ENCODE measurements around the gene PRKCE.
A peak's percentile ranks its signal among the peaks of the same experiment; 100 is the strongest.

PRKCE gene

DNA sequence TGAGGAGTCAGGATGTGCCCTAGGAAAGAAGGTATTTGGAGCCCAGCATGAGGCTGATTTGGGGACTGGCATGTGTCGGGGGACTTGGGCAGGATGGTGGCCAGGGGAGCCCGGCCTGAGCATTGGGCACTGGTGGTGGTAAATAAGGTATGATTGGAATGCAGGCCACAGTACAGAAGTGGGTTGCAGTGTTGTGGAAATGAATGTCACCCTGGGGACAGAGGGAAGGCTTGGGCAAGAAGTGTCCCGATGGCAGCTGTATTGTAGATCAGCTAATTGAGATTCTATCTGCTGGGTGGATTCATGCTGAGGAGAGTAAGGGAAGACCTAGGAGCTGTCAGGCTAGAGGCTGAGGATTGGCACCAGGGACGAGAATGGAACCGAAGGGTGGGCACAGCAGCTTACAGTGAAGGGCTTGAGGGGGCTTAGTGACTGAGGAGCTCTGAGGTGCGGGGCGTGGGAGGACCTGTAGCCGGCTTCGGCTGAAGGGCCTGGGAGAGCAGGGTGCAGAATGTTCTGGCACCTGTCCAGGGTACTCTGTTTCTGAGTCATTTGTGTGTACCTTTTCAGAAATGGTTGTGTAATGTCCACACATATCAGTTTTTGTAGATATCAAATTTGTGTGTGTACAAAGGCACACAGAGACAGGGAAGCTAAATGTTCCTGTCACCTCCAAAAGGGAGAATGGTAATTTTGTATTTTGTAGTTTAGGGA is 170.2 kb downstream of the PRKCE start:
- no peak overlapping the region for H3K4me3 ChIP-seq (replicated peaks in 1 of 2; ENCODE audit: low read depth in 2 of 2, low read length in 2 of 2)
- DNase-seq (ENCODE audit: low read depth in 2 of 2): peak; percentile 77 to 82
- TF ChIP-seq, protein P1, sequence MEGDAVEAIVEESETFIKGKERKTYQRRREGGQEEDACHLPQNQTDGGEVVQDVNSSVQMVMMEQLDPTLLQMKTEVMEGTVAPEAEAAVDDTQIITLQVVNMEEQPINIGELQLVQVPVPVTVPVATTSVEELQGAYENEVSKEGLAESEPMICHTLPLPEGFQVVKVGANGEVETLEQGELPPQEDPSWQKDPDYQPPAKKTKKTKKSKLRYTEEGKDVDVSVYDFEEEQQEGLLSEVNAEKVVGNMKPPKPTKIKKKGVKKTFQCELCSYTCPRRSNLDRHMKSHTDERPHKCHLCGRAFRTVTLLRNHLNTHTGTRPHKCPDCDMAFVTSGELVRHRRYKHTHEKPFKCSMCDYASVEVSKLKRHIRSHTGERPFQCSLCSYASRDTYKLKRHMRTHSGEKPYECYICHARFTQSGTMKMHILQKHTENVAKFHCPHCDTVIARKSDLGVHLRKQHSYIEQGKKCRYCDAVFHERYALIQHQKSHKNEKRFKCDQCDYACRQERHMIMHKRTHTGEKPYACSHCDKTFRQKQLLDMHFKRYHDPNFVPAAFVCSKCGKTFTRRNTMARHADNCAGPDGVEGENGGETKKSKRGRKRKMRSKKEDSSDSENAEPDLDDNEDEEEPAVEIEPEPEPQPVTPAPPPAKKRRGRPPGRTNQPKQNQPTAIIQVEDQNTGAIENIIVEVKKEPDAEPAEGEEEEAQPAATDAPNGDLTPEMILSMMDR (IDR thresholded peaks at IDR 0.05; ENCODE audit: low read depth, low read length): no peak

DNA sequence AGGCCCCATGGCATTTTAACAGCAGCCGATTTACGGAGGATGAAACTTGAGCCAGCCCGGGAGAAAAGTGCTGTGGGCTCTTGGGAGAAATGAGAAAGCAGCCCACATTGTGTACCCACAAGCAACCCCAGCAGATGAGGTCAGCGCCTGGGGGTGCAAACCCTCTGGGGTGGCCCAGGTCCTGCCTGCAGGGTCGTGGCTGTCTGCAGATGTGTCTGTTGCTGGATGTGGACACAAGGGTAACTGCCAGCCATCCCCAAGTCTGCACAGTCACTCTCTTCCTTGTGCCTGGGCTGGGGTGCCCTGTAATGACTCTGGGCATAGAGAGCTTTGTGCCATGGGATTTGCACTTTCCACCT is 170.8 kb downstream of the PRKCE start:
- no peak overlapping the region for H3K4me3 ChIP-seq (replicated peaks in 1 of 2; ENCODE audit: low read depth in 2 of 2, low read length in 2 of 2)
- no peak for DNase-seq (ENCODE audit: low read depth in 2 of 2)
- TF ChIP-seq, protein P1 (IDR thresholded peaks at IDR 0.05; ENCODE audit: low read depth, low read length): no peak

DNA sequence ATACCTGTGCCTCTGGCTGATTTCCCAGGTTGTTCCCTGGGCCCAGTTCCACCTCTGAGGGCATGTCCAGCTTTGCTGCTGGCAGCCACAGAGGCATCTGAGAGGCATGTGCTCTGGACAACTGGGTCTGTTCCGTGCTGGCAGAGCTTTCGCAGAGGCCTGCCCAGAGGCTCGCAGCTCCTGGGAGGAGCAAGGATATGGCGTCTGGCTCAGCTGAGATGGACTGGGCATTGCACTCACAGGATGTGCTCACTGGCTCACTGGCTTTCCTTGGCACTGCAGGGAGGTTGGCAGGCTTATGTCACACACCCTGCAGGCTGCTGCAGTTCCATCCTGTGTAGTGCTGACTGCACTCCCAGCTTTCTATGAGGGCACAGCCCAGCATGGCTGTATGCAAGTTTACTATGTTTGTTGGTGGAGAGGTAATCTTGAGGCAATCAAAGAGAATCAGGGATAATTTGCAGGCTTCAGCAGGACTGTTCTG is 172.3 kb downstream of the PRKCE start:
- TF ChIP-seq, protein P1 (IDR thresholded peaks at IDR 0.05; ENCODE audit: low read depth, low read length): no peak

DNA sequence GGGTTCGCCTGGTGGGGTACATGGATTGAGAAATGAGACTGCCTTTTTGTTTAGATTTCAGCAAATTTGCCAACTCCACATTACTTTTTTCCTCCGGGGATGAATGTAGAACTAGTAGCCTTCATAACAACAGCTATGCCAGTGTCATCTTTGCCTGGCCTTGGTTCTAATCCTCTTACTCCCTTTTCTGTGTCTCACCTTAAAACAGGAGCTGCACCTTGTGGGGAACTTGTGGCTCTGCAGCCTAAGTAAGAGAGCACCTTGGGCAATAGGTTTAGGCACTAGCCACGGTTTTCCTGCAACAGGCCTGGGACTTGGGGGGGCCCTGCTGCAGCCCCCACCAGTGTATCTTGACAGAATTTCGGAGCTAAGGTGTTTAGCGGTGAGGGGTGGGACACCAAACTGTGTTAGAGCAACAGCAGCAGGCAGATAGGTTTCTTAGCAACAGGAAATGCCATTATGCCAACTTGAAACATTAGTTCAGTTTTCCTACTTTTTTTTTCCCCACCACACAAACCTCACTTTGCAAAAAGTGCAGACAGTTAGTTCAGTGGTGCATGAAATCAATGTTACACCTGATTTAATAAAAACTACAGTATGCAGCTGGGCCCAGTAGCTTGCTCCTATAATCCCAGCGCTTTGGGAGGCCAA is 173.7 kb downstream of the PRKCE start:
- TF ChIP-seq, protein P1 (IDR thresholded peaks at IDR 0.05; ENCODE audit: low read depth, low read length): no peak
- H3K4me3 ChIP-seq (replicated peaks in 1 of 2; ENCODE audit: low read depth in 2 of 2, low read length in 2 of 2): no peak overlapping the region
- no peak for DNase-seq (ENCODE audit: low read depth in 2 of 2)

More for the DNA sequence above, 172.3 kb downstream of the PRKCE start:
- peak in 1 of 2 donors; percentile 29 for DNase-seq (ENCODE audit: low read depth in 2 of 2)
- H3K4me3 ChIP-seq (replicated peaks in 1 of 2; ENCODE audit: low read depth in 2 of 2, low read length in 2 of 2): no peak overlapping the region

DNA sequence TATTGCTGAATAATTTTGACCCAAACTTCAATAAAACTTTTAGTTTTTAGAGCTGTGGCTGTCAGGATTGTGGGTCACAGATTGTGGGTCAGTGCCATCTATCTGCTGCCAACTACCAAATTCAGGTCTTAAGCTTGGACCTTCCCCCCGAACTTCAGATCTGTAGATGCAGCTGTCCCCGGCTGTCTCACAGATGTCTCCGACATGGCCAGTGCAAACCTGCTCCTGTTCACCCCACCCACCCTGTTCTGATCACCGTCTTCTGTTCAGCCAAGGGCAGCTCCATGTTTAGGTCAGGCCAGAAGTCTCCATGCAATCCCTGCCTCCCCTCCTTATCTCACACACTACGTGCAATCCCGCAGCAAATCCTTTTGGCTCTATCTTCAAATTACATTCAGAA is 175.0 kb downstream of the PRKCE start:
- TF ChIP-seq, protein P1 (IDR thresholded peaks at IDR 0.05; ENCODE audit: low read depth, low read length): no peak
- DNase-seq (ENCODE audit: low read depth in 2 of 2): no peak
- no peak overlapping the region for H3K4me3 ChIP-seq (replicated peaks in 1 of 2; ENCODE audit: low read depth in 2 of 2, low read length in 2 of 2)

DNA sequence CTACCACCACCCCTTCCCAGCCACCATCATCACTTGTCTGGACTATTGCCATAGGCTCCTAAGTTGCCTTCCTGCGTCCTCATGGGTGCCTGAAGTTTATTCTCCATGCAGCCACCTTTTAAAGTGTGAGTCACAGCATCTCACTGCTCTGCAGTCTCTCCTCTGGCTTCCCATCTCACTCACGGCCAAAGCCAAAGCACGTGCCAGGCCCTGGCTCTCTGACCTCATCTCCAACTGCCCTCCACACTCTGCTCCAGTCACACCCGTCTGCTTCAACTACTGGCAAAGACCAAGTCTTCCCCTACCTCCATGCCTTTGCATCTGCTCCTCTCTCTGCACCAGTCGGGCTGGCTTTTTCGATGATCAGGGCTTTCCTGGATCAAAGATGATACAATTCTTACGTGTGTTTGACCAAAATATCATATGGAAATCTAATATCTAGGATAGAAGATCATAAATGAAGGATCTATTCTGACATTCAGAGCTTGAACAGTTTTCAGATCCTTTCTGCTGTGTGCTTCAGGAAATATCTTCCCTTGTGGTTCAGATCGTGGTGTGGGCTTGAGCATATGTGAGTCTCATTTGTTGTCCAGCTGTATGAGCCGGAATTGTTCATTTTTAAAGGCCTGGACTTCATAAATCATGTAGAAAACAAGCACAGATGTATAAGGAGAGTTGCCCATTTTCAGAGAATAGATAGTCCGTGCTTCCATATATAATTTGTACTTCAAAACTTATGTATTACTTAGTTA is 175.6 kb downstream of the PRKCE start:
- H3K4me3 ChIP-seq (replicated peaks in 1 of 2; ENCODE audit: low read depth in 2 of 2, low read length in 2 of 2): no peak overlapping the region
- TF ChIP-seq, protein P1 (IDR thresholded peaks at IDR 0.05; ENCODE audit: low read depth, low read length): no peak
- DNase-seq (ENCODE audit: low read depth in 2 of 2): peak; percentile 50 to 82
